ENCODE data around the gene KMT2C.

DNA sequence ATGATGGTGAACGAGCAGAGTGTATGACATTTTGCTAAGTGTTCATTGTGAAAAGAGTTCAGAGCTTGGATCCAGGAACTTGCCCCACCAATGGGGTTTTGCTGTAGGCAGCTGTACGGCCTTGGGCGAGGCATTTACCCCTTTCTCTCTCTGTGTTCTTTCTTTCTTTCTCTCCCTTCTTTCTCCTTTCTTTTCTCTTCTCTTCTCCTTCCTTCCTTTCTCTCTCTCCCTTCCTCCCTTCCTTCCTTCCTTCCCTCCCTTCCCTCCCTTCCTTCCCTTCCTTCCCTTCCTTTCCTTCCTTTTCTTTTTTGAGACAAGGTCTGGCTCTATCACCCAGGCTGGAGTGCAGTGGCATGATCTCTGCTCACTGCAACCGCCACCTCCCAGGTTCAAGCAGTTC is 45.3 kb upstream of the KMT2C start:
- TF ChIP-seq CTCF (IDR thresholded peaks at IDR 0.05 in 4 of 5, conservative IDR thresholded peaks at IDR 0.05 in 1 of 5) (no peak), POLR2A (IDR thresholded peaks at IDR 0.05) (no peak)

Data from gastrocnemius medialis (tissue), 4 donors.